ENCODE data around the gene HLA-DRA. TPM values are rescaled to one million over a fixed set of nuclear protein-coding genes. Genes with fewer than 3 reads are reported as not detected.

HLA-DRA gene
- total and polyA plus RNA-seq, 11 donors = 20.0 to 1,108 (median 86.0) TPM

- intact Hi-C loops (cut with DNase I) = loop anchor here in 2 of 10 donors (5.0 kb wide), 2 partner anchors 271 to 361 kb away; no protein-coding TSS in a partner anchor
- Histone ChIP-seq H3K4me3 (no peak overlapping the region), H3K36me3 (no peaks in the 10 kb centered on the region), H3K27ac (no peak overlapping the region), H3K9me3 (no peaks in the 10 kb centered on the region), H3K4me1 (no peaks in the 10 kb centered on the region), H3K27me3 (peaks cover 0 to 13% (median 0%) of the 10 kb centered on the region in 9 donors)
- TF ChIP-seq, protein P1, sequence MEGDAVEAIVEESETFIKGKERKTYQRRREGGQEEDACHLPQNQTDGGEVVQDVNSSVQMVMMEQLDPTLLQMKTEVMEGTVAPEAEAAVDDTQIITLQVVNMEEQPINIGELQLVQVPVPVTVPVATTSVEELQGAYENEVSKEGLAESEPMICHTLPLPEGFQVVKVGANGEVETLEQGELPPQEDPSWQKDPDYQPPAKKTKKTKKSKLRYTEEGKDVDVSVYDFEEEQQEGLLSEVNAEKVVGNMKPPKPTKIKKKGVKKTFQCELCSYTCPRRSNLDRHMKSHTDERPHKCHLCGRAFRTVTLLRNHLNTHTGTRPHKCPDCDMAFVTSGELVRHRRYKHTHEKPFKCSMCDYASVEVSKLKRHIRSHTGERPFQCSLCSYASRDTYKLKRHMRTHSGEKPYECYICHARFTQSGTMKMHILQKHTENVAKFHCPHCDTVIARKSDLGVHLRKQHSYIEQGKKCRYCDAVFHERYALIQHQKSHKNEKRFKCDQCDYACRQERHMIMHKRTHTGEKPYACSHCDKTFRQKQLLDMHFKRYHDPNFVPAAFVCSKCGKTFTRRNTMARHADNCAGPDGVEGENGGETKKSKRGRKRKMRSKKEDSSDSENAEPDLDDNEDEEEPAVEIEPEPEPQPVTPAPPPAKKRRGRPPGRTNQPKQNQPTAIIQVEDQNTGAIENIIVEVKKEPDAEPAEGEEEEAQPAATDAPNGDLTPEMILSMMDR (IDR thresholded peaks at IDR 0.05) = no peak
- TF ChIP-seq POLR2A (IDR thresholded peaks at IDR 0.05) = no peak
- no peak for ATAC-seq
- DNase-seq = no peak
- WGBS, 4 donors = 57 to 83% (median 69%) methylated on average over 4 of the region's 4 CpGs
Observed at GRCh38 chr6:32426338-32426737, 13.3 kb upstream of the HLA-DRA start.

GRCh38 chr6:32427218-32427617 is 12.5 kb upstream of the HLA-DRA start:
- Histone ChIP-seq H3K4me1 (no peaks in the 10 kb centered on the region), H3K27me3 (peaks cover 0 to 11% (median 0%) of the 10 kb centered on the region in 9 donors), H3K4me3 (no peak overlapping the region), H3K36me3 (no peaks in the 10 kb centered on the region), H3K9me3 (no peaks in the 10 kb centered on the region), H3K27ac (no peak overlapping the region)
- intact Hi-C loops (cut with DNase I) = loop anchor here in 2 of 10 donors (5.0 kb wide), 2 partner anchors 270 to 360 kb away; no protein-coding TSS in a partner anchor
- ATAC-seq (no peak), DNase-seq (no peak)
- WGBS, 4 donors = 32 to 42% (median 38%) methylated on average over 1 of the region's 1 CpG
- no peak for TF ChIP-seq POLR2A (IDR thresholded peaks at IDR 0.05)
- TF ChIP-seq, protein P1 (IDR thresholded peaks at IDR 0.05) = no peak

GRCh38 chr6:32427934-32428474 is 11.7 kb upstream of the HLA-DRA start:
- Histone ChIP-seq H3K36me3 (no peaks in the 10 kb centered on the region), H3K4me1 (no peaks in the 10 kb centered on the region), H3K9me3 (no peaks in the 10 kb centered on the region), H3K27ac (no peak overlapping the region), H3K4me3 (no peak overlapping the region), H3K27me3 (peaks cover 0 to 6% (median 0%) of the 10 kb centered on the region in 9 donors)
- ATAC-seq = no peak
- intact Hi-C loops (cut with DNase I) = loop anchor here in 2 of 10 donors (5.0 kb wide), 2 partner anchors 269 to 359 kb away; no protein-coding TSS in a partner anchor
- TF ChIP-seq POLR2A (IDR thresholded peaks at IDR 0.05) = no peak
- TF ChIP-seq, protein P1 (IDR thresholded peaks at IDR 0.05) = no peak
- 82 to 94% (median 93%) methylated on average over 4 of the region's 4 CpGs for WGBS, 4 donors
- DNase-seq = no peak

DNA sequence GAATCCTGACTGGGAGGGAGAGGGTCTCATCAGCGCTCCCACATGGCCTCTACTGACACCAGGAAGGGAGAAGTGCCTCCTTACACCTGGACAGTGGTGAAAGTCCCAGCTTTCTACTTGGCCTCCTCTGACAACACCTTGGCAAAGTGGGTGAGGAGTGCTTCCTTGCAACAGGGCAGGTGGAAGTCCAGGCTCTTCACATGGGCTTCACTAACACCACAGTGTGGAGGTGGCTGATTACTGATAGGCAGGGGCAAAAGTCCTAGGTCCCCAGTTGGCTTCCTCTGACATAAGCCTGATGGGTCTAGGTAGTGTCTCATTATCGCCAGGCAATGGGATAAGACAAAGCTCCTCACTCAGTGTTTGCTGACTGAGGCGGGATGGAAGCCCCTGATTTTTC is 9.5 kb upstream of the HLA-DRA start:
- no peaks in the 10 kb centered on the region for H3K9me3 ChIP-seq
- ATAC-seq (no peak), DNase-seq (no peak)
- intact Hi-C loops (cut with DNase I) = loop anchor here in 9 of 10 donors (2.0 to 10.0 kb wide), 7 partner anchors 155 to 367 kb away; partner anchors contain the start of gene HLA-DRB1 (in 1 of the 9)
- TF ChIP-seq POLR2A (IDR thresholded peaks at IDR 0.05) = no peak
- TF ChIP-seq, protein P1 (IDR thresholded peaks at IDR 0.05) = no peak
- no peaks in the 10 kb centered on the region for H3K36me3 ChIP-seq
- no peak overlapping the region for H3K4me3 ChIP-seq
- peaks cover 0 to 14% (median 0%) of the 10 kb centered on the region in 9 donors for H3K27me3 ChIP-seq
- no peak overlapping the region for H3K27ac ChIP-seq
- 64 to 76% (median 73%) methylated on average over 3 of the region's 3 CpGs for WGBS, 4 donors
- no peaks in the 10 kb centered on the region for H3K4me1 ChIP-seq
